ENCODE measurements around the gene C12orf57. TPM values are rescaled to one million over a fixed set of nuclear protein-coding genes. Genes with fewer than 3 reads are reported as not detected.

The C12orf57 gene
- total and polyA plus RNA-seq, 9 of the 15 experiments (the other 6 are each of a cell fraction or from before 2014, with no cell fraction given): 26.7 to 191 (median 107) TPM

GRCh38 chr12:6963791-6964413, 20.1 kb downstream of the C12orf57 start:
- CTCF ChIA-PET (ENCODE audit: low intra/inter-chr PET ratio): interaction anchor here (0.7 to 2.1 kb wide), 4 partner anchors 19 to 96 kb away, joined by 3 to 12 read pairs (median 4); partner anchors contain the start of genes C12orf57 and LPCAT3
- Histone ChIP-seq H4K20me1 (replicated peaks; ENCODE audit: control insufficient read depth, insufficient read depth, low read length) (no peaks in the 10 kb centered on the region), H3K9ac (ENCODE audit: insufficient read depth in 1 of 2, low read depth in 2 of 2, low read length in 2 of 2) (peak overlapping the region; percentile 58 to 77), H3K4me3 (no peak overlapping the region), H3K79me2 (ENCODE audit: control insufficient read depth, insufficient read depth, low read length) (peaks cover 30% of the 10 kb centered on the region), H3K27ac (ENCODE audit: extremely low read depth, low read depth, low read length) (peak overlapping the region; percentile 83), H3K9me1 (ENCODE audit: control insufficient read depth, insufficient read depth, low read length) (no peaks in the 10 kb centered on the region), H3K9me3 (replicated peaks; ENCODE audit: control insufficient read depth, insufficient read depth, low read depth, low read length) (no peaks in the 10 kb centered on the region), H2AFZ (ENCODE audit: low read depth, low read length) (peak overlapping the region; percentile 61), H3K36me3 (ENCODE audit: control insufficient read depth, insufficient read depth, low read length) (peaks cover 44% of the 10 kb centered on the region; the same call in 2 of the 3 replicates), H3K4me1 (replicated peaks in 1 of 2; ENCODE audit: control insufficient read depth in 2 of 2, insufficient read depth in 2 of 2, low read length in 2 of 2) (peaks cover 57 to 82% of the 10 kb centered on the region in 2 experiments), H3K27me3 (ENCODE audit: control insufficient read depth in 2 of 2, insufficient read depth in 2 of 2, low read length in 2 of 2) (no peaks in the 10 kb centered on the region), H3K4me2 (ENCODE audit: insufficient read depth, low read length) (peak overlapping the region; percentile 56; the same call in 1 of the 2 replicates)
- ATAC-seq (no peak), DNase-seq (ENCODE audit: extremely low read depth in 1 of 4, low spot score in 3 of 4) (no peak), FAIRE-seq (no peak)
- in situ Hi-C loops (cut with MboI): no loop called here
- intact Hi-C loops (cut with micrococcal nuclease): loop anchor here (10.0 kb wide), 1 partner anchor 221 kb away; the partner anchor contains the start of gene PEX5
- POLR2A ChIA-PET: interaction anchor here (0.8 to 2.0 kb wide), 11 partner anchors 10 to 176 kb away, joined by 3 to 24 read pairs (median 6); partner anchors contain the start of genes C12orf57, RNU7-1, SPSB2 and TPI1
- WGBS (ENCODE audit: insufficient coverage, low coverage, missing lambda C conversion rate): 27% methylated on average over 7 of the region's 17 CpGs
- no TSS peak for BruUV-seq (replicated peaks)
- TF ChIP-seq ETS2 (tag; IDR thresholded peaks at IDR 0.05; ENCODE audit: borderline replicate concordance, poor library complexity, severe bottlenecking) (no peak), ZNF511 (CRISPR knock-in tag; IDR thresholded peaks at IDR 0.05) (no peak), E2F6 (IDR thresholded peaks at IDR 0.05; ENCODE audit: borderline replicate concordance in 1 of 2, extremely low read depth in 1 of 2, insufficient read depth in 1 of 2, insufficient read length in 1 of 2, low read depth in 1 of 2, low read length in 1 of 2, poor library complexity in 1 of 2, severe bottlenecking in 1 of 2) (peak in 1 of 2 experiments; percentile 21), PTRF (tag; IDR thresholded peaks at IDR 0.05) (peak; percentile 62; the same call in 1 of the 2 replicates), NELFE (IDR thresholded peaks at IDR 0.05; ENCODE audit: insufficient read depth, insufficient read length) (no peak), POLR2G (IDR thresholded peaks at IDR 0.05; ENCODE audit: low read depth, low read length) (peak; percentile 63; the same call in 1 of the 2 replicates), NFIC (IDR thresholded peaks at IDR 0.05) (peak; percentile 68), ZBTB7A (IDR thresholded peaks at IDR 0.05; ENCODE audit: borderline replicate concordance, control insufficient read depth, low read depth, low read length) (peak; percentile 35; the same call in 1 of the 2 replicates), NCOA6 (IDR thresholded peaks at IDR 0.05) (no peak), HSF4 (CRISPR knock-in tag; IDR thresholded peaks at IDR 0.05; ENCODE audit: borderline replicate concordance) (0 out of 2 replicates have a peak, but pooled peaks have one; percentile 31), NR4A1 (CRISPR knock-in tag; IDR thresholded peaks at IDR 0.05) (no peak), NR4A1 (tag; IDR thresholded peaks at IDR 0.05) (peak; percentile 94), ZNF217 (CRISPR knock-in tag; IDR thresholded peaks at IDR 0.05) (no peak), MAZ (CRISPR knock-in tag; conservative IDR thresholded peaks at IDR 0.05 in 1 of 2, IDR thresholded peaks at IDR 0.05 in 1 of 2) (peak in 1 of 2 experiments; percentile 62; a peak in 1 of 4 replicates), CEBPG (CRISPR knock-in tag; IDR thresholded peaks at IDR 0.05) (0 out of 2 replicates have a peak, but pooled peaks have one; percentile 7), CEBPG (tag; conservative IDR thresholded peaks at IDR 0.05 in 1 of 2, IDR thresholded peaks at IDR 0.05 in 1 of 2) (no peak), ID3 (CRISPR knock-in tag; IDR thresholded peaks at IDR 0.05) (no peak), ID3 (tag; IDR thresholded peaks at IDR 0.05) (peak; percentile 83), ZNF76 (CRISPR knock-in tag; IDR thresholded peaks at IDR 0.05; ENCODE audit: borderline replicate concordance) (0 out of 2 replicates have a peak, but pooled peaks have one; percentile 47)
